Left cardiac atrium (tissue), 4 donors: ENCODE results near the gene PCDH9. TPM values are rescaled to one million over a fixed set of nuclear protein-coding genes. Genes with fewer than 3 reads are reported as not detected.
A peak's percentile ranks its signal among the peaks of the same experiment; 100 is the strongest.

Experiments used
- ATAC-seq, 2 donors: fragments of 200-7000 bp; cut with Tn5 transposase; one replicate each; pipeline ENCODE4 v1.9.1; 2020; ENCODE audit warnings: mild to moderate bottlenecking in 2 of 2, moderate library complexity in 2 of 2
- DNase-seq: peaks from one replicate; pipeline ENCODE4 v3.0.0-alpha.2; 2020
- intact Hi-C, 2 donors: fragments of 100-400 bp; cut with DNase I; formaldehyde crosslinking; loops; one replicate each; pipeline versions ENCODE4 v1.14.1 to v1.15.1; 2022 to 2023
- total RNA-seq, 2 donors: library from RNA; stranded (reverse); fragmentation: NEBNext Ultra II Directional; extraction: Animal tissue kit (Norgen Biotek cat#: 25700); gene quantifications; one replicate each; pipeline ENCODE4 v1.2.1, GENCODE V29; 2021
- donor health status: DM: no; HTN: yes; CAD: no.
- donor health status: DM: no; HTN: yes; CAD: no; lungs with severe emphysema.
- donor health status: DM: yes; HTN: yes; CAD: no.
- donor health status: Dilated cardiomyopathy.

The PCDH9 gene
- total RNA-seq, 2 donors from 2014 or later, result 17.9 to 19.0 TPM

DNA sequence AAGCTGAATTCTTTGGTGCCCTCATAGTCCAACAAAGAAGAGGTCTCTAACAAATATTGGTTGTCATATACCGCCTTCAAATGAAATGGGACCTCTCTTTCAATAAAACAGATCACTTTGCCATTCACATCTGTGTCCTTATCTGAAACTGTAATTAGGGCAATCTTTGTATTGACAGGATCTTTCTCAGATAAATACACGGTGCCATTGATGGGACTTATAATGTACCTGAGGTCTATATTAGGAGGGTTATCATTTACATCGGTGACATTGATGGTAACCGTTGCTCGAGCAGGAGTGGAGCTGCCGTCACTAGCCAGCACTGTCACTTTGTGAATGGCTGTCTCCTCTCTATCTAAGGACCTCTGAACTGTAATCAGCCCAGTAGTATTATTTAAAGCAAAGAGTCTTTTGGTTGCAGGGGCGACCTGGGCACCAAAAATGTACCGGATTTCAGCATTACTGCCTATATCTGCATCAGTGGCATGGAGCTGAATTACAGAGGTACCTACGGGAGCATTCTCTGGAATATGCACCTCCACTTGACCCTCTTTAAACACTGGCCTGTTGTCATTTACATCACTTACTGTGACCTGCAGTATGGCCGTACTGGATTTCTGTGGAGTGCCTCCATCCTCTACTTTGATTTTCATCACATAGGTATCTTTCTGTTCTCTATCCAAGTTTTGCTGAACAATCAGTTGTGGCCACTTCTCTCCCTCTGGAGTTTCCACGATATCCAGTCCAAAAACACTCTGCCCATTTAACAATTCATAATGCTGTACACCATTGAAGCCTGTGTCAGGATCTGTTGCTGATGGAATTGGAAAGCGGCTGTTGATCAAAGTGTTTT lies 2.8 kb downstream of the PCDH9 start:
- no peak for DNase-seq
- intact Hi-C loops, result loop anchor here (5.0 to 10.0 kb wide), 5 partner anchors 90 to 1313 kb away; no protein-coding TSS in a partner anchor
- ATAC-seq, result no peak

DNA sequence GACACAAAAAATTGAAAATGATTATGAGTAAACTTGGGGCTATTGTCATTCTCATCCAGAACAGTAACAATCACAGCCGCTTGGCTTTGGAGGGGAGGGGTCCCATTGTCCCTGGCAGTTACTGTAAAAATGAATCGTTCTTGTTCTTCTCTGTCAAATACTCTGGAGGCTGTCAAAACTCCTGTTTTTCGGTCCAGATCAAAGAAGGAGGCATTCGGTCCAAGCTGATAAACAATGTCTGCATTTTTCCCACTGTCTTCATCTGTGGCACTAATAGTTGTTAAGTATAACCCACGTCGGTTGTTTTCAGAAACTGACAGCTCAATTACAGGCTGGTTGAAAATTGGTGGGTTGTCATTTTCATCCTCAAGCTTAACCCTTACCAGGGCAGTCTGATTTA lies 3.4 kb downstream of the PCDH9 start:
- DNase-seq (no peak), ATAC-seq (no peak)
- intact Hi-C loops, result loop anchor here (5.0 to 10.0 kb wide), 5 partner anchors 89 to 1312 kb away; no protein-coding TSS in a partner anchor

GRCh38 chr13:67225252-67226159 lies 4.6 kb downstream of the PCDH9 start:
- no peak for DNase-seq
- no peak for ATAC-seq
- intact Hi-C loops, result loop anchor here (2.0 to 10.0 kb wide), 6 partner anchors 88 to 1311 kb away; no protein-coding TSS in a partner anchor

GRCh38 chr13:67224148-67224846 lies 5.8 kb downstream of the PCDH9 start:
- intact Hi-C loops, result loop anchor here (2.0 to 10.0 kb wide), 5 partner anchors 149 to 1309 kb away; no protein-coding TSS in a partner anchor
- DNase-seq, result peak; percentile 75
- peak; percentile 81 to 86 for ATAC-seq

DNA sequence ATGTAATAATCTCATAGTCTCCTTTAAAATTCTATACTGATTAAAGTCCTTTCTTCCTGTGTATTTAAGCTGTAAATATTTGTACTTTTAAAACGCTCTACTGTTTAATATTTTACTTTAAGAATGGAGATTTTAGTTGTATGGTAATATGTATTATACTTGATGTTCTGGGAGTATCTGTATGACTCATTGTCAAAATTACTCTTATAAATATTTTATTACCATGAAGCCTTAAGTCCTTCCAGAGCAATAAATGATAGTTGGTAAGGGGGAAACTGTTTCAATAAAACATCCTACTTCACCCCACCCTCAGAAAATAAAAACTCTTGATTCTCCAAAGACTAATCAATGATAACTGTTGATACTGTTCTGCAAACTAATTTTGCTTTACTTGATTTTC lies 6.4 kb downstream of the PCDH9 start:
- ATAC-seq, result peak in 1 of 2 donors; percentile 15
- intact Hi-C loops, result loop anchor here (2.0 to 10.0 kb wide), 5 partner anchors 149 to 1309 kb away; no protein-coding TSS in a partner anchor
- DNase-seq, result no peak

DNA sequence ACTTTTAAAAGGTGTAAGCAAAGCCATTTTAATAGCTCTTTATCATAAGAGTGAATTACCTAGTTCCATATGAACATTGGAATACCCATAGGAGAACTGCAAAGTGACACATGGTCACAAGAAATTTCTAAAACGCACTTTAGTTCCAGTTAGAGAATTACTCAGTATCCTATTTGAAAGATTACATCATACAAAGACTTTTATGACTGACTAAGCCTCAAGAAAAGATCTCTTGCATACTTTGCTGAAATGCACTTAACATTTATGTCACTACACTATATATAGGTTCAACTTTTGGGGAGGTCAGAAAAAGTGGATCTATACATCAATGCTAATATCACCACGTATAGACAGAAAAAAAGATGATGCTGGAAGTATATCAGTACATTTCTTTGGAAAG lies 7.1 kb downstream of the PCDH9 start:
- ATAC-seq (peak in 1 of 2 donors; percentile 10), DNase-seq (no peak)
- intact Hi-C loops, result loop anchor here (10.0 kb wide), 4 partner anchors 148 to 1308 kb away; no protein-coding TSS in a partner anchor

- ATAC-seq (no peak), DNase-seq (no peak)
- intact Hi-C loops, result loop anchor here (10.0 kb wide), 4 partner anchors 147 to 1307 kb away; no protein-coding TSS in a partner anchor
Observed at GRCh38 chr13:67221630-67222226, 8.4 kb downstream of the PCDH9 start.

DNA sequence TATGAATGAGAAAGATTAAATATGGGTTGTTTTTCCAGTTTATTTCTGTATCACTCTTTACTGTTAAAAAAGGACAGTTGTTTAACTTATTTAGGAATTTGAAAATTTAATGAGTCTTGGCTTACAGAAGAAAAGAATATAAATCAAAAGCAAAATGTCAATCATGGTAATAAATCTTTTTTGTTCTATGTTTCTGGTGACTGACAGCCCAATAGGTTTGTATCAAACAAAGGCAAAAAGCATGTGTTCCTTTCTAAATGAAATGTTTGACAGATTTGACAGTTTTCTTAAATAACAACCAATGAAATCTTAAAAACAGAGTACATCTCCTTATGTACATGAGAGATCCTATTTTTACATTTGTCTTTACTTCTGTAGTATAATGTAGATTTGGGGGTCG lies 11.0 kb downstream of the PCDH9 start:
- intact Hi-C loops, result no loop called here
- no peak for DNase-seq
- ATAC-seq, result no peak

DNA sequence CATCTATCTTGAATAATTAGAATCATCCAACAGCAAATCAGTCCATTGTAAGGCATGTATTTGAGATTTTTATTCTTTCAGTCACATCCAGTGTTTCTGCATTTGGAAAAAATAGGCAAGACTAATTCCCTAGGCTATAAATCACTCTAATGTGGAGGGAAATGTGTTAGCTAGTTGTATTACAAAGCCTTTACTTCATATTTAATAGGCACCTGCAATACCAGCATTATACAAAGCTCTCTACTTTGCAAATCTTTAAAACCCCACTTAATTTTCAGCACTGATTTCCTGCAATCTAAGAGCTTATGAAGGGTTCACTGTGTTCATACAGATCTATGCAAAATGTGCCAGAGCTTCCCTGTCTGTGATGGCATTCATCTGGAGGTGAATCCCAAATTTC lies 12.3 kb downstream of the PCDH9 start:
- DNase-seq (no peak), ATAC-seq (no peak)
- intact Hi-C loops, result no loop called here

- intact Hi-C loops, result no loop called here
- no peak for ATAC-seq
Observed at GRCh38 chr13:67216864-67217263, 13.3 kb downstream of the PCDH9 start.

GRCh38 chr13:67210208-67210607 lies 19.9 kb downstream of the PCDH9 start:
- ATAC-seq (no peak), DNase-seq (no peak)
- intact Hi-C loops, result no loop called here

More at GRCh38 chr13:67216864-67217263, 13.3 kb downstream of the PCDH9 start:
- DNase-seq, result no peak

DNA sequence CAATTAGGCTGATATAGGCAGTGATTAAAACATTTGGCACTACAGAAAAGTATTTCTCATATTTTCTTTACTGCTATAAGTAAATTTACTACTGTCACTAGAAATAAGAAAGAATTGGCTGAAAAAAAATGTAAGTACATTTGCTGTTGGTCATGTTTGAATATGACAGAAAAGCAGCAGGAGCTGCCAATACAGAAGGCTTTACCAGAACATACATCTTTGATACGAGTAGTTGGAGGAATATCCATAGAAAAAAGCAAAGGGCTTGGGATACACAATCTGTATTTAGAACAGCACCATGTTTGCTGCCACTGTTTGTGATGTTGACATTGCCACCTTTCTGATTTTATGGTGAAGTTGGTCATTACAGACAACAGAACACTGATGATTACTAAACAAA lies 21.6 kb downstream of the PCDH9 start:
- intact Hi-C loops, result no loop called here
- DNase-seq (no peak), ATAC-seq (no peak)

- intact Hi-C loops, result no loop called here
- DNase-seq (no peak), ATAC-seq (no peak)
Observed at GRCh38 chr13:67204764-67205163, 25.4 kb downstream of the PCDH9 start.

- intact Hi-C loops, result no loop called here
- DNase-seq (no peak), ATAC-seq (no peak)
Observed at GRCh38 chr13:67200605-67201004, 29.5 kb downstream of the PCDH9 start.

DNA sequence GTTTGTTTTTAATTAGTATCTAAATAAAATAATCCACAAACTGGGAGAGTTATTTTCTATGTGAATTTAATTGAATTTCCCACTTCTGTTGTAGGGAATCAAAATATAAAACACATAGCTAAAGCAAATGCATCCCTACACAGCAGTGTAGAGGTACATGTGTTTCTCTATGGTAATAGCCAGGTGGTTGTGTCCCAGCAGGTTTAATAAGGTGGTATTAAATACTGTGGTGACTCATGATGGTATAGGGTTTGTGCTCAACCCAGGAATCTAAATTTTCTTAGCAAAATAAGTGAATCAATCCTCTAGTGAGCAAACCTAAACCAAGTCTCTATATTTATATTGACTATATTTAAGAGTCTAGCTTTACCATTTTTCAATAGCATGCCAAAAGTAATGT lies 30.0 kb downstream of the PCDH9 start:
- ATAC-seq (no peak), DNase-seq (no peak)
- intact Hi-C loops, result no loop called here

GRCh38 chr13:67197704-67198103 lies 32.4 kb downstream of the PCDH9 start:
- DNase-seq (no peak), ATAC-seq (no peak)
- intact Hi-C loops, result no loop called here

- DNase-seq, result no peak
- intact Hi-C loops, result no loop called here
Observed at GRCh38 chr13:67193979-67194378, 36.2 kb downstream of the PCDH9 start.

DNA sequence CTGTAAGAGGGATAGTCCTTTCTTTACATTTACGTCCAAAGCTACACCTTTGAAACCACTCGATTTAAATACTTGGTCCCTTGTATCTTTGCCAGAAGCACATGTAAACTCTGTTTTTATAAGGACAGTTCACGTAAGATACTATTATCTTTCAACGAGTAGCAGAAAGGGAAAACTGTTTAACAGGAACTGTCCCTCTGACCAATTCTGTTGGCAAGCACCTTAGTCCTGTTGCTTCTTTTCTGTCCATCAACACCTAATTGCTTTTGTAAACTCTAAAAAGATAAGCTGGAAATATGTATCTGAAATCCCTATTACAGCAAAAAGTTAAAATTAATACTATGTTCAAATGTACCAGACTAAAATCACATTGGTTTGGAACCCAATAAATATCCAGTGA lies 37.4 kb downstream of the PCDH9 start:
- DNase-seq (no peak), ATAC-seq (no peak)
- intact Hi-C loops, result no loop called here

More at GRCh38 chr13:67193979-67194378, 36.2 kb downstream of the PCDH9 start:
- no peak for ATAC-seq
